ENCODE data around the gene EN2. TPM values are rescaled to one million over a fixed set of nuclear protein-coding genes. Genes with fewer than 3 reads are reported as not detected.

Gene EN2
- total RNA-seq, 2 donors from 2014 or later: not detected

GRCh38 chr7:155435110-155435509, 22.8 kb upstream of the EN2 start:
- H3K36me3 ChIP-seq: no peaks in the 10 kb centered on the region
- no peak overlapping the region for H3K9ac ChIP-seq (ENCODE audit: low read depth in 2 of 2, low read length in 2 of 2)
- no peak overlapping the region for H3K27ac ChIP-seq
- TF ChIP-seq CTCF (IDR thresholded peaks at IDR 0.05): no peak
- no peak overlapping the region for H3K4me3 ChIP-seq
- no peaks in the 10 kb centered on the region for H3K4me1 ChIP-seq
- DNase-seq: no peak
- intact Hi-C loops (cut with DNase I): no loop called here
- no peaks in the 10 kb centered on the region for H3K27me3 ChIP-seq
- H3K9me3 ChIP-seq: no peaks in the 10 kb centered on the region

GRCh38 chr7:155437836-155438235, 20.1 kb upstream of the EN2 start:
- Histone ChIP-seq H3K9me3 (no peaks in the 10 kb centered on the region), H3K36me3 (no peaks in the 10 kb centered on the region), H3K9ac (ENCODE audit: low read depth in 2 of 2, low read length in 2 of 2) (no peak overlapping the region), H3K4me1 (no peaks in the 10 kb centered on the region), H3K4me3 (no peak overlapping the region), H3K27me3 (no peaks in the 10 kb centered on the region), H3K27ac (no peak overlapping the region)
- intact Hi-C loops (cut with DNase I): no loop called here
- TF ChIP-seq CTCF (IDR thresholded peaks at IDR 0.05): no peak
- DNase-seq: no peak

DNA sequence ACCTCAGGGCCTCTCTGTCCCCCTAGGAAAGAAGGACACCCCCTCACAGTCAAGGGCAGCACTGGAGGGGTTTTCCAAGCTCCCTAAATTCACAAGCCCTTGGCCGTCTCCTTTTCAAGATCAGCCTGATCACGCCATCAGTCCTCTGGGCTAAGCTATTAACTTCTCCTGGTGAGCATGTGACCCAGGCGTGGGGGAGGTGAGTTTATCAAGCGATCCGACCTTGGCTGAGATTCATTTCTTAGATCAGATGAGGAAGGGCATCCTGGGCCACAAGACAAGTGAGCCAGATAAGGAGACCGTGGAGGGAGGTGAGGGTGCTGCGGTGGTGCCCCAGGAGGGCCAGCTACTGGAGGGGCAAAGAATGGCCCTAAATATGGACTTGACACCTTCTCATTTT, 19.2 kb upstream of the EN2 start:
- Histone ChIP-seq H3K9ac (ENCODE audit: low read depth in 2 of 2, low read length in 2 of 2) (no peak overlapping the region), H3K36me3 (no peaks in the 10 kb centered on the region), H3K4me1 (no peaks in the 10 kb centered on the region), H3K4me3 (no peak overlapping the region), H3K27me3 (no peaks in the 10 kb centered on the region), H3K9me3 (no peaks in the 10 kb centered on the region), H3K27ac (no peak overlapping the region)
- intact Hi-C loops (cut with DNase I): no loop called here
- no peak for DNase-seq
- no peak for TF ChIP-seq CTCF (IDR thresholded peaks at IDR 0.05)

DNA sequence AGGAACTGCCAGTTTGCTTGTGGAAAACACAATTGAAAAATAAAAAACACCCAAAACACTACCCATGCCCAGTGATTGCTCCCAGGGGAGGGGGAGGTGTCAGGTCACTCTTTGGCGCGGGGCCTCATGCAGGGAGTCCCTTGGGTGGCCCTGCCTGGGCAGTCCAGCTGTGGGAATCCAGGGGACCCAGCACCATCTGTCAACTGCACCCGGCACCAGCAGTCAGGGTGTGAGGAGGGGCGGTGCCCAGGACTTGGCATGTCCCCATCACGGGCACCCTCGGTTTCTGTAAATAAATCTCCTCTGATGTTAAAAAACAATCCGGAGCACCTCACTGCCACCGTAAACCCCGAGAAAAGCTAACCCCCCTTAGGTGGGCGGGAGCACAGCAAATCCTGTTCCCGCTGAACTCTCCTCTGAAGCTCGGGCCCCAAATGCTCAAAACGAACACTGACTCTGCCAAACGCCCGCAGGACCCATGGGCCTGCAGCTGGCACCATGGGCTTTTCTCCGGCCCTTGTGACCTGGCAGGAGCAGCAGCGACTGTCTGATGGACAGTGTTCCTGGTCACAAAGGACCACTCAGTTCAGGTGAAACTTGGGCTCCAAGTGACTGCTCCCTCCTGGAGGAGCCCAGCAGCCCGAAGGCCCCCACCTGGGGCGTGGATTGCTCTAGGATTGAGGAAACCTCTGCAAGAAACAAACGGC, 18.5 kb upstream of the EN2 start:
- no peak for DNase-seq
- intact Hi-C loops (cut with DNase I): no loop called here
- Histone ChIP-seq H3K36me3 (no peaks in the 10 kb centered on the region), H3K9ac (ENCODE audit: low read depth in 2 of 2, low read length in 2 of 2) (no peak overlapping the region), H3K27me3 (no peaks in the 10 kb centered on the region), H3K27ac (no peak overlapping the region), H3K9me3 (no peaks in the 10 kb centered on the region), H3K4me3 (no peak overlapping the region), H3K4me1 (no peaks in the 10 kb centered on the region)
- no peak for TF ChIP-seq CTCF (IDR thresholded peaks at IDR 0.05)

GRCh38 chr7:155440018-155440410, 17.9 kb upstream of the EN2 start:
- H3K27me3 ChIP-seq: no peaks in the 10 kb centered on the region
- no peak overlapping the region for H3K9ac ChIP-seq (ENCODE audit: low read depth in 2 of 2, low read length in 2 of 2)
- intact Hi-C loops (cut with DNase I): no loop called here
- no peaks in the 10 kb centered on the region for H3K36me3 ChIP-seq
- H3K4me1 ChIP-seq: no peaks in the 10 kb centered on the region
- no peak overlapping the region for H3K4me3 ChIP-seq
- H3K27ac ChIP-seq: no peak overlapping the region
- DNase-seq: no peak
- no peaks in the 10 kb centered on the region for H3K9me3 ChIP-seq
- TF ChIP-seq CTCF (IDR thresholded peaks at IDR 0.05): no peak
